SK-N-MC (cell line): ENCODE data around the gene PPIP5K2.

Experiments
- EZH2 ChIP-seq: fragments of 200-600 bp; sonication (generic); IDR thresholded peaks from one replicate; pipeline ENCODE4 v1.6.1; 2017; ENCODE audit warnings: antibody characterized with exemption
- FOXP2 ChIP-seq: optimal IDR thresholded peaks from 2 replicates; pipeline ENCODE3; 2011; ENCODE audit warnings: mild to moderate bottlenecking, moderate library complexity; ENCODE audit not compliant: insufficient read depth; ENCODE audit errors: extremely low read length, control extremely low read depth
- POLR2AphosphoS5 ChIP-seq: IDR thresholded peaks from 2 replicates; pipeline ENCODE4 v1.6.1; 2012; ENCODE audit warnings: mild to moderate bottlenecking, low read depth, low read length, borderline replicate concordance

DNA sequence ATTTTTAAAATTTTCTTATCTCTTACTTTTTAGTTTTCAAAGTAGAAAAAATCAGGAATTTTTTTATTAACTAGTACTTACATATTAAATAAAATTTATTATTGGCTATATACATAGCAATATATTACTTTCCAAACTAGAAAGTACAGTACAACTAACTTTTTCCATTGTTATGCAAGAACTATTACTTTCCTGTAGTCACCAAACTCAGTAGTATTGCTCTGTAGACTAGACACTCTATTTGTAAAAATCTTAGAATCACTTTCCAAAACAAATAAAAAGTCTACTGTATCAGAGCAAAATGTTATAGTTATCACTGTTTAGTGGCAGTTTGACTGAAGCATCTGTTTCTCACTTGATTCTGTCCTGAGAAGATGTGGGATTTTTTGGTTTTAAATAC, 83.1 kb downstream of the PPIP5K2 start:
- TF ChIP-seq POLR2AphosphoS5 (no peak), EZH2 (no peak), FOXP2 (no peak)
